SK-N-SH treated with all-trans-retinoic acid at 6 μM for 48 hours (cell line): ENCODE measurements around the gene FLT1.

Experiments used
- OSR1 ChIP-seq: fragments of 250-450 bp; sonication (Bioruptor Pico); IDR thresholded peaks from 2 replicates; pipeline ENCODE4 v1.8.0; 2022; ENCODE audit warnings: moderate library complexity, mild to moderate bottlenecking, inconsistent platforms
- SNAI2 ChIP-seq: fragments of 250-450 bp; sonication (Bioruptor Pico); IDR thresholded peaks from 2 replicates; pipeline ENCODE4 v1.5.0; 2020; ENCODE audit warnings: mild to moderate bottlenecking, moderate library complexity
- ZFP3 ChIP-seq: fragments of 250-450 bp; sonication (Bioruptor Pico); IDR thresholded peaks from 2 replicates; pipeline ENCODE4 v1.5.0; 2020; ENCODE audit warnings: mild to moderate bottlenecking, moderate library complexity
- TF ChIP-seq, protein P1 (sequence below): fragments of 250-450 bp; sonication (Bioruptor Pico); IDR thresholded peaks from 2 replicates; pipeline ENCODE4 v1.5.0; 2020; ENCODE audit warnings: mild to moderate bottlenecking, moderate library complexity

DNA sequence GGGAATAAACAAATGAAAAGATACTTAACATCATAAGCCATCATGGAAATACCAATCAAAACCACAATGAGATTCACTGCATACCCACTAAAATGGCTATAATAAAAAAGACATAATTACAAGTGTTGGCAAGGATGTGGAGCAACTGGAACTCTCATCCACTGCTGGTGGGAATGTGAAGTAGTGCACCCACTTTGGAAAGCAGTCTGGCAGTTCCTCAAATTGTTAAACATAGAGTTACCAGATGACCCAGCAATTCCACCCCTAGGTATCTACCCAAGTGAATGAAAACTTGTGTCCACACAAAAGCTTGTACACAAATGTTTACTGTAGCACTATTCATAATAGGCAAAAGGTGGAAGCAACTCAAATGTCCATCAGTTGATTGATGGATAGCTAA, 46.9 kb downstream of the FLT1 start:
- TF ChIP-seq OSR1 (CRISPR knock-in tag) (no peak), SNAI2 (CRISPR knock-in tag) (no peak), ZFP3 (CRISPR knock-in tag) (no peak)
- TF ChIP-seq, protein P1, sequence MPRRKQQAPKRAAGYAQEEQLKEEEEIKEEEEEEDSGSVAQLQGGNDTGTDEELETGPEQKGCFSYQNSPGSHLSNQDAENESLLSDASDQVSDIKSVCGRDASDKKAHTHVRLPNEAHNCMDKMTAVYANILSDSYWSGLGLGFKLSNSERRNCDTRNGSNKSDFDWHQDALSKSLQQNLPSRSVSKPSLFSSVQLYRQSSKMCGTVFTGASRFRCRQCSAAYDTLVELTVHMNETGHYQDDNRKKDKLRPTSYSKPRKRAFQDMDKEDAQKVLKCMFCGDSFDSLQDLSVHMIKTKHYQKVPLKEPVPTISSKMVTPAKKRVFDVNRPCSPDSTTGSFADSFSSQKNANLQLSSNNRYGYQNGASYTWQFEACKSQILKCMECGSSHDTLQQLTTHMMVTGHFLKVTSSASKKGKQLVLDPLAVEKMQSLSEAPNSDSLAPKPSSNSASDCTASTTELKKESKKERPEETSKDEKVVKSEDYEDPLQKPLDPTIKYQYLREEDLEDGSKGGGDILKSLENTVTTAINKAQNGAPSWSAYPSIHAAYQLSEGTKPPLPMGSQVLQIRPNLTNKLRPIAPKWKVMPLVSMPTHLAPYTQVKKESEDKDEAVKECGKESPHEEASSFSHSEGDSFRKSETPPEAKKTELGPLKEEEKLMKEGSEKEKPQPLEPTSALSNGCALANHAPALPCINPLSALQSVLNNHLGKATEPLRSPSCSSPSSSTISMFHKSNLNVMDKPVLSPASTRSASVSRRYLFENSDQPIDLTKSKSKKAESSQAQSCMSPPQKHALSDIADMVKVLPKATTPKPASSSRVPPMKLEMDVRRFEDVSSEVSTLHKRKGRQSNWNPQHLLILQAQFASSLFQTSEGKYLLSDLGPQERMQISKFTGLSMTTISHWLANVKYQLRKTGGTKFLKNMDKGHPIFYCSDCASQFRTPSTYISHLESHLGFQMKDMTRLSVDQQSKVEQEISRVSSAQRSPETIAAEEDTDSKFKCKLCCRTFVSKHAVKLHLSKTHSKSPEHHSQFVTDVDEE (CRISPR knock-in tag): no peak
